Measurements from ENCODE around the gene PLEKHG5. TPM values are rescaled to one million over a fixed set of nuclear protein-coding genes. Genes with fewer than 3 reads are reported as not detected.

Gene PLEKHG5
- total and polyA plus RNA-seq, 3 experiments from 2014 or later, result 1.0 to 2.6 (median 2.2) TPM

- Mint-ChIP-seq H3K27ac (no peak overlapping the region), H3K36me3 (no peaks in the 10 kb centered on the region), H3K4me3 (no peak overlapping the region), H3K27me3 (peaks cover 0 to 3% of the 10 kb centered on the region in 2 donors), H3K4me1 (peaks cover 0 to 9% (median 0%) of the 10 kb centered on the region in 3 donors), H3K9me3 (no peaks in the 10 kb centered on the region)
- Histone ChIP-seq H3K4me3 (ENCODE audit: low read length) (no peak overlapping the region), H3K36me3 (ENCODE audit: insufficient read depth, low read length) (no peaks in the 10 kb centered on the region), H3K4me1 (ENCODE audit: insufficient read depth, low read length) (peaks cover 10% of the 10 kb centered on the region), H3K9me3 (ENCODE audit: low read length) (no peaks in the 10 kb centered on the region), H3K27ac (ENCODE audit: low read depth, low read length) (no peak overlapping the region), H3K27me3 (ENCODE audit: insufficient read depth, low read length, poor library complexity, severe bottlenecking) (no peaks in the 10 kb centered on the region)
- CTCF ChIA-PET, result interaction anchor here (0.7 to 0.8 kb wide), 3 partner anchors 14 to 49 kb away, joined by 3 read pairs; no protein-coding TSS in a partner anchor
- no peak for DNase-seq
- POLR2A ChIA-PET, result interaction anchor here (0.6 to 1.1 kb wide), 2 partner anchors 11 to 12 kb away, joined by 3 read pairs; no protein-coding TSS in a partner anchor
Measured at GRCh38 chr1:6471970-6472368, 19.5 kb downstream of the PLEKHG5 start.

GRCh38 chr1:6471086-6471969 lies 20.1 kb downstream of the PLEKHG5 start:
- ChIA-PET CTCF (interaction anchor here (0.7 to 0.8 kb wide), 3 partner anchors 15 to 48 kb away, joined by 3 read pairs; no protein-coding TSS in a partner anchor), POLR2A (interaction anchor here (1.1 to 1.2 kb wide), 2 partner anchors 11 kb away, joined by 3 to 4 read pairs; no protein-coding TSS in a partner anchor)
- Histone ChIP-seq H3K9me3 (ENCODE audit: low read length) (no peaks in the 10 kb centered on the region), H3K27me3 (ENCODE audit: insufficient read depth, low read length, poor library complexity, severe bottlenecking) (no peaks in the 10 kb centered on the region), H3K4me1 (ENCODE audit: insufficient read depth, low read length) (peaks cover 16% of the 10 kb centered on the region), H3K27ac (ENCODE audit: low read depth, low read length) (no peak overlapping the region), H3K36me3 (ENCODE audit: insufficient read depth, low read length) (no peaks in the 10 kb centered on the region), H3K4me3 (ENCODE audit: low read length) (no peak overlapping the region)
- no peak for DNase-seq
- Mint-ChIP-seq H3K27ac (no peak overlapping the region), H3K4me3 (no peak overlapping the region), H3K27me3 (peaks cover 0 to 3% of the 10 kb centered on the region in 2 donors), H3K9me3 (no peaks in the 10 kb centered on the region), H3K36me3 (no peaks in the 10 kb centered on the region), H3K4me1 (peaks cover 0 to 16% (median 0%) of the 10 kb centered on the region in 3 donors)

- Histone ChIP-seq H3K27ac (ENCODE audit: low read depth, low read length) (no peak overlapping the region), H3K9me3 (ENCODE audit: low read length) (no peaks in the 10 kb centered on the region), H3K36me3 (ENCODE audit: insufficient read depth, low read length) (no peaks in the 10 kb centered on the region), H3K4me3 (ENCODE audit: low read length) (no peak overlapping the region), H3K27me3 (ENCODE audit: insufficient read depth, low read length, poor library complexity, severe bottlenecking) (no peaks in the 10 kb centered on the region), H3K4me1 (ENCODE audit: insufficient read depth, low read length) (peaks cover 13% of the 10 kb centered on the region)
- Mint-ChIP-seq H3K27ac (no peak overlapping the region), H3K27me3 (no peaks in the 10 kb centered on the region), H3K36me3 (peaks cover 0 to 2% (median 0%) of the 10 kb centered on the region in 3 donors), H3K4me1 (peaks cover 0 to 11% (median 0%) of the 10 kb centered on the region in 3 donors), H3K4me3 (peak overlapping the region in 1 of 7 donors; percentile 27), H3K9me3 (no peaks in the 10 kb centered on the region)
- POLR2A ChIA-PET, result interaction anchor here (1.2 kb wide), 1 partner anchor 10 kb away, joined by 4 read pairs; no protein-coding TSS in a partner anchor
- CTCF ChIA-PET, result no interaction called here
- DNase-seq, result no peak
Measured at GRCh38 chr1:6470132-6471085, 21.1 kb downstream of the PLEKHG5 start.

- H3K4me1 ChIP-seq (ENCODE audit: insufficient read depth, low read length), result peaks cover 22% of the 10 kb centered on the region
- H3K4me1 Mint-ChIP-seq, result peaks cover 9 to 20% (median 9%) of the 10 kb centered on the region in 3 donors
- ChIA-PET POLR2A (no interaction called here), CTCF (interaction anchor here (1.0 to 1.1 kb wide), 3 partner anchors 8 to 45 kb away, joined by 3 to 5 read pairs (median 4); no protein-coding TSS in a partner anchor)
- peak overlapping the region in 1 of 7 donors; percentile 11 for H3K4me3 Mint-ChIP-seq
- no peaks in the 10 kb centered on the region for H3K27me3 Mint-ChIP-seq
- H3K27ac Mint-ChIP-seq, result peak overlapping the region in 4 of 8 donors; percentile 17 to 40 (median 28)
- DNase-seq, result no peak
- H3K4me3 ChIP-seq (ENCODE audit: low read length), result no peak overlapping the region
- no peaks in the 10 kb centered on the region for H3K27me3 ChIP-seq (ENCODE audit: insufficient read depth, low read length, poor library complexity, severe bottlenecking)
- no peak overlapping the region for H3K27ac ChIP-seq (ENCODE audit: low read depth, low read length)
- no peaks in the 10 kb centered on the region for H3K9me3 Mint-ChIP-seq
- H3K36me3 Mint-ChIP-seq, result peaks cover 3 to 12% (median 4%) of the 10 kb centered on the region in 3 donors
- no peaks in the 10 kb centered on the region for H3K9me3 ChIP-seq (ENCODE audit: low read length)
- no peaks in the 10 kb centered on the region for H3K36me3 ChIP-seq (ENCODE audit: insufficient read depth, low read length)
Measured at GRCh38 chr1:6468729-6469461, 22.6 kb downstream of the PLEKHG5 start.

GRCh38 chr1:6467744-6468688 lies 23.5 kb downstream of the PLEKHG5 start:
- no peak overlapping the region for H3K27ac ChIP-seq (ENCODE audit: low read depth, low read length)
- H3K4me1 ChIP-seq (ENCODE audit: insufficient read depth, low read length), result peaks cover 28% of the 10 kb centered on the region
- no peak overlapping the region for H3K4me3 ChIP-seq (ENCODE audit: low read length)
- H3K36me3 Mint-ChIP-seq, result peaks cover 6 to 18% (median 8%) of the 10 kb centered on the region in 3 donors
- CTCF ChIA-PET, result interaction anchor here (1.0 to 2.7 kb wide), 6 partner anchors 9 to 45 kb away, joined by 3 to 13 read pairs (median 7); no protein-coding TSS in a partner anchor
- POLR2A ChIA-PET, result interaction anchor here (0.5 kb wide), 1 partner anchor 9 kb away, joined by 3 read pairs; no protein-coding TSS in a partner anchor
- H3K4me1 Mint-ChIP-seq, result peaks cover 14 to 27% (median 18%) of the 10 kb centered on the region in 3 donors
- no peaks in the 10 kb centered on the region for H3K27me3 Mint-ChIP-seq
- peak overlapping the region in 1 of 8 donors; percentile 15 for H3K27ac Mint-ChIP-seq
- H3K9me3 Mint-ChIP-seq, result no peaks in the 10 kb centered on the region
- H3K27me3 ChIP-seq (ENCODE audit: insufficient read depth, low read length, poor library complexity, severe bottlenecking), result no peaks in the 10 kb centered on the region
- no peaks in the 10 kb centered on the region for H3K9me3 ChIP-seq (ENCODE audit: low read length)
- DNase-seq, result no peak
- peak overlapping the region in 1 of 7 donors; percentile 45 for H3K4me3 Mint-ChIP-seq
- H3K36me3 ChIP-seq (ENCODE audit: insufficient read depth, low read length), result peaks cover 2% of the 10 kb centered on the region

- peak overlapping the region in 5 of 8 donors; percentile 9 to 98 (median 87) for H3K27ac Mint-ChIP-seq
- H3K4me1 ChIP-seq (ENCODE audit: insufficient read depth, low read length), result peaks cover 36% of the 10 kb centered on the region
- H3K36me3 Mint-ChIP-seq, result peaks cover 9 to 26% (median 11%) of the 10 kb centered on the region in 3 donors
- H3K4me1 Mint-ChIP-seq, result peaks cover 18 to 35% (median 25%) of the 10 kb centered on the region in 3 donors
- no peaks in the 10 kb centered on the region for H3K27me3 Mint-ChIP-seq
- no peaks in the 10 kb centered on the region for H3K9me3 Mint-ChIP-seq
- ChIA-PET CTCF (interaction anchor here (1.1 to 2.7 kb wide), 6 partner anchors 10 to 44 kb away, joined by 4 to 13 read pairs (median 8); no protein-coding TSS in a partner anchor), POLR2A (interaction anchor here (0.5 kb wide), 1 partner anchor 8 kb away, joined by 3 read pairs; no protein-coding TSS in a partner anchor)
- H3K4me3 Mint-ChIP-seq, result peak overlapping the region in 3 of 7 donors; percentile 62 to 98 (median 69)
- H3K36me3 ChIP-seq (ENCODE audit: insufficient read depth, low read length), result peaks cover 10% of the 10 kb centered on the region
- no peak for DNase-seq
- no peak overlapping the region for H3K27ac ChIP-seq (ENCODE audit: low read depth, low read length)
- H3K9me3 ChIP-seq (ENCODE audit: low read length), result no peaks in the 10 kb centered on the region
- H3K4me3 ChIP-seq (ENCODE audit: low read length), result no peak overlapping the region
- no peaks in the 10 kb centered on the region for H3K27me3 ChIP-seq (ENCODE audit: insufficient read depth, low read length, poor library complexity, severe bottlenecking)
Measured at GRCh38 chr1:6467224-6467623, 24.2 kb downstream of the PLEKHG5 start.

All from CD8-positive, alpha-beta memory T cell (primary cell).